ENCODE results near the gene CCDC146.
"Not testable (repeated sequence)": the region's sequence is repeated elsewhere in the genome, so short reads cannot be mapped to it uniquely, and the experiment has no call there.

CCDC146 gene

DNA sequence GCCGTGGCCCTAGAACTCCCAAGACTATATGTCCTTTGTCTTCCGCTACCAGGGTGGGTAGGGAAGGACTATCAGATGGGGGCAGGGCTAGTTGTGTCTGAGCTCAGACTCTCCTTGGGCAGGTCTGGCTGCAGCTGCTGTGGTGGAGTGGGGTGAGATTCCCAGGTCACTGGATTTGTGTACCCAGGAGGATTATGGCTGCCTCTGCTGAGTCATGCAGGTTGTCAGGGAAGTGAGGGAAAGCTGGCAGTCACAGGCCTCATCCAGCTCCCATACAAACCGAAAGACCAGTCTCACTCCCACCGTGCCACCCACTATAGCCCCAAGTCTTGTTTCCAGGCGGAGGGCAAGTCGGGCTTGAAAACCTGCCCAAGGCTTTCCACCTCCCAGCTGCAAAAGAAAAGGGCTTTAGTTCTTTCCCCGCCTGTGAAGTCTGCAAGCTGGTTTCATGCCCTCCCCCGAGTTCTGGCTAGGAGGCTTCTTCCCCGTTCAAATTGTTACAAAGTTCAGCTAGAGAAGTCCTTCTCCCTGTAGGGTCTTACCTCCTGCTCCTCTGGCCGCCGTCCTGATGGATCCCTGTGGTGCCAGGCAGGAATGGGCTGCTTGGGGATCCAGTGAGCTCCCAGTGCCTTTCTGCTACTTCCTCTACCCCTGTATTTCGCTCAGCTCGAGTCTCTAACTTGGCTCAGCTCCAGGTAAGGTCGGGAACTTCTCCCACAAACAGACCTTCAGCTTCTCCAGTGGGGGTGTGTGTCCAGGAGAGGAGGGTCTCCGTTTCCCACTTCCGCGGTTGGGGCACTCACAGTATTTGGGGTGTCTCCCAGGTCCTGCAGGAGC, 184.0 kb downstream of the CCDC146 start:
- DNase-seq: no peak

DNA sequence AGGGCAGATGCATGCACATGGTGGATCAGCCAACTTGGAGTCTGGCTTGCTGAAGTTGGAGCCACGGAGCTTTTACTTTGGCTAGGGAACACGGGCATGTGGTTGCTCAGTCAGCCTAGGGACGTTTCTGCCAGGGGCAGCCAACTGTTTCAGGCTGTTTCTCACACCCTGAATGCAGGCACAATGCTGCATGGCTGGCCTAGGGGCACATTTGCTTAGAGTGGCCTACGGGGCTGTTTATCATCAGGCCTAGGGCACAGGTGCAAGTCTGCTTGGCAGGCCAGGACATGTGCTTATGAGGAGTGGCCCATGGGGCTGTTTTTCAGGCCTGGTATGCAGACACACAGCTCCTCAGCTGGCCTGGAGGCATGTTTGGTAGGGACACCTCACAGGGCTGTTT, 186.4 kb downstream of the CCDC146 start:
- DNase-seq: no peak

DNA sequence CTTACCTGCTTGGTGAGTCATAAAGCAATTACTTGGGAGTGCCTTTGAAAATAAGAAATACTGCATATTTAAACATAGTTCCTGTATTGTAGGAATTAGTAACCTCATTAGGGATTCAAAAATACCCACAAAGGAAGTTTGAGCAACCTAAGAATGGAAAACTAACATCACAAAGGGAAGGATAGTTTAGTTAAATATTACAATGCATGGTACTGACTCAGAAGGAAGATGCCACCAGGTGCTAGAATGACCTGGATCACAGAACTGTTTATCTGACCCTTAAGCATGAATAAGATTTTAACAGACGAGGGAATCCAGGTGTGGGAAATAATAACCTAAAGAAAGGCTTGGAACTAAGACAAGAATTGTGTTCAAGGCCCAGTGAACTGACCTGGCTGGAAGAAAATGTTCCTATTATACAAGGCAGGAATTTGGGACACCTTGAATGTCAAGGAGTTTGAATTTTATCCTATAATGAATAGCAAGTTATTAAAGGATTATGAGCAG, 187.4 kb downstream of the CCDC146 start:
- DNase-seq: no peak

GRCh38 chr7:77310982-77311381, 188.6 kb downstream of the CCDC146 start:
- no peak for DNase-seq

GRCh38 chr7:77313085-77313484, 190.7 kb downstream of the CCDC146 start:
- DNase-seq: no peak

- DNase-seq: no peak
These were observed 191.6 kb downstream of the CCDC146 start for GRCh38 chr7:77313876-77314480.

DNA sequence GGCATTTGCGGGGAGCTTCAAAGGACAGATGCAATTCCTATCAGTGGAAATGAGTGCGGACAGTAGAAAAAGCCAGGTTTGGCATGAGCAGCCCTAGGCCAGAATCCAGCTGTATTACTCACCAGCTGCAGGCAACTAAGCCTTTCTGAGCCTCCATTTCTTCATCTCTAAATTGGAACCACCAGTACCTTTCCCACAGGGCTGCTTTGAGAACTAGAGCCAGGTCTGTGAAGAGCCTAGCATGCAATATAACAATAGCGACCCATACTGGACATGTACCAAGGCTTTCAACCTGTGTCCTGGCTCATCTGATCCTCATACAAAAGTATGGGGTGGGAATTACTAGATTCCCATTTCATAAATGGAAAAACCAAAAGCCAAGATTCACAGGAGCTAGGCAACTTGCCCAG, 192.8 kb downstream of the CCDC146 start:
- peak; percentile 20 for DNase-seq

- no peak for DNase-seq
These were observed 194.0 kb downstream of the CCDC146 start for GRCh38 chr7:77316219-77316978.

- DNase-seq: no peak
These were observed 195.6 kb downstream of the CCDC146 start for GRCh38 chr7:77318019-77318418.

GRCh38 chr7:77320137-77320536, 197.7 kb downstream of the CCDC146 start:
- DNase-seq: no peak

DNA sequence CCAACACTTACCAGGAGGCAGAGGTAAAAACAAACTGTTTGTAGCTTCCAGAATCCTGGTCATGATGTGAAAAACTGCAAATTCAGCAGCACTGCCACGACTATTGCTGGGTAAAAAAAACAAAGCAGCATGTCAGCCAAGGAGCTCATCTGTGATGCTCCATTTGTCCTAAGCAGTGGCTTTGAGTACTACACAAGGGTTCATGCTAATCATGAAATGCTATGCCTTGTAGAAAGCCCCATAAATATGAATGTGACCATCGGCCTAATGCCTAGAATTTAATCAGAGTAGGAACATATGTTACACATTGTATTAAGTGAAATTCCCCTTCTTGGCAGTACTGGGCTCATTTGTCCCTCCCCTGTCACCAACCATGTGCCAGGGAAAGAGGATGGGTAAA, 198.3 kb downstream of the CCDC146 start:
- no peak for DNase-seq

- no peak for DNase-seq
These were observed 198.9 kb downstream of the CCDC146 start for GRCh38 chr7:77321300-77321699.

DNA sequence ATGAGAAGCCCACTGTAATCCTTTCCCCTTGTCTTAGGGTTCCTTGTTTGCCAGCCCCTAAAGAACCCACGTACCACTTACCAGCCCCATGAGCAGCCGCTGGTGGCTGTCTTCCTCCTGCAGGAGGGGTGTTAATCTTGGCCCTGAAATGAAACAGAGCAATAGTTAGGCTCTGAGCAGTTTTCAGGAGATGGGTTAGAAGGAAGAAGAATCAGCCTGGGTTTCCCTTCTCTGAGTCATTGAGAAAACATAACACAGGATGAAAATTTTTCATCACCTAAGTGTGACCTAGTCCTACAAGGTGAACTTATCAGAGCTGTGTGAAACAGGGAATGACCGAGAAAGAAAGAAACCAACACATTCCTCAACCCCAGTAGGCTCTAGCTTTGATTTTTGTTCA, 203.7 kb downstream of the CCDC146 start:
- DNase-seq: no peak

- DNase-seq: no peak
These were observed 204.9 kb downstream of the CCDC146 start for GRCh38 chr7:77327067-77327931.

- DNase-seq: no peak
These were observed 205.7 kb downstream of the CCDC146 start for GRCh38 chr7:77327932-77328628.

GRCh38 chr7:77328669-77329068, 206.3 kb downstream of the CCDC146 start:
- DNase-seq: no peak

- DNase-seq: no peak
These were observed 207.2 kb downstream of the CCDC146 start for GRCh38 chr7:77329466-77330168.

DNA sequence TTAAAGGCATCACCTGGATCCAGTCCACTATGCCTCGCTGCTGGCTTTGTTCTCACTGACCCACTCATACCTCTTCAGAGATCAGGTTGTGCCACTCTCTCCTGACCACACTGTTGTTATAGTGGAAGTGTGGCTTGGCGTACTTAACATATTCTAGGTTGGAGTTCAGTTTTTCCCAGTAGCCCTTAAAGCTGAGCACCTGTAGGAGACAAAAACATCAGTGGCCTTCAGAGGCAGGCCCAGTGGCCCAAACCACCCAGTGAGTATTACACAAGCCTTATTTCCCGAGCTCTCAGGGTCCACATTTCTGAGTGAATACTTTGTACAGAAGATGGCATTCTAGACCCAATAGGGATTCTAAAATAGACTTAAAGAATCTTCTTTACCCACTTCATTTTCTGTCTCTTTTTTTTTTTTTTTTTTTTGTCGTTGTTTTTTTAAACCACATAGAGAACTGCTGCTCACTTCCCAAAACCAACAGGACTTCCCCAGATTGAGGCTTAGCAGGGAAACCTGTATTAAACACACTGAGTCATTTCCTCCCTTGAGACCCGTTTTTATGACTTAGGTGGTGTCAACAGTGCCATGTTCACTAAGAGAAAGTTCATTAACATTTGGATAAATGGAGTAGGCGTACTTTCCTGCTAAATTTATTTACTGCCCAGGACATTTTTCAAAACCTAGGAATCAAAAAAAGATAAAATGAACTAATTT, 207.9 kb downstream of the CCDC146 start:
- no peak for DNase-seq

- DNase-seq: peak; percentile 77
These were observed 209.7 kb downstream of the CCDC146 start for GRCh38 chr7:77331938-77332695.

DNA sequence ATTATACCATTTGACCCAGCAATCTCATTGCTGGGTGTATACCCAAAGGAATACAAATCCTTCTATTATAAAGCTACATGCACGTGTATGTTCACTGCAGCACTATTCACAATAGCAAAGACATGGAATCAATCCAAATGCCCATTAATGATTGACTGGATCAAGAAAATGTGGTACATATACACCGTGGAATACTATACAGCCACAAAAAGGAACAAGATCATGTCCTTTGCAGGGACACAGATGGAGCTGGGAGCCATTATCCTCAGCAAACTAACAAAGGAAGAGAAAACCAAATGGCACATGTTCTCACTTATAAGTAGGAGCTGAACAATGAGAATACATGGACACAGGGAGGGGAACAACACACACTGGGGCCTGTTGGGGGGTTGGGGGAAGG, 211.6 kb downstream of the CCDC146 start:
- not testable (repeated sequence) for DNase-seq

Data from NCI-H1105 (cell line).